NCI-H2196 (cell line): Measurements from ENCODE around the gene DDX6.
"Not testable (repeated sequence)": the region's sequence is repeated elsewhere in the genome, so short reads cannot be mapped to it uniquely, and the experiment has no call there.

Source experiments
- DNase-seq: peaks from one replicate; lab custom pipeline; 2025; ENCODE audit not compliant: unreplicated experiment; lab: John Stamatoyannopoulos, UW

The DDX6 gene

GRCh38 chr11:118791961-118792569, 1.1 kb upstream of the DDX6 start:
- no peak for DNase-seq

GRCh38 chr11:118790357-118791110, 430 bp downstream of the DDX6 start:
- DNase-seq: peak; percentile 34

GRCh38 chr11:118789501-118790356, 1.2 kb downstream of the DDX6 start:
- DNase-seq: peak; percentile 14

GRCh38 chr11:118786657-118787056, 4.3 kb downstream of the DDX6 start:
- no peak for DNase-seq

- DNase-seq: no peak
Observed at GRCh38 chr11:118785362-118785761, 5.6 kb downstream of the DDX6 start.

- DNase-seq: no peak
Observed at GRCh38 chr11:118783724-118784495, 7.1 kb downstream of the DDX6 start.

GRCh38 chr11:118783324-118783723, 7.6 kb downstream of the DDX6 start:
- DNase-seq: not testable (repeated sequence)

GRCh38 chr11:118778898-118779297, 12.1 kb downstream of the DDX6 start:
- DNase-seq: no peak

GRCh38 chr11:118774032-118774431, 16.9 kb downstream of the DDX6 start:
- DNase-seq: no peak

GRCh38 chr11:118771547-118772288, 19.2 kb downstream of the DDX6 start:
- DNase-seq: no peak

GRCh38 chr11:118768690-118769089, 22.3 kb downstream of the DDX6 start:
- DNase-seq: no peak

- DNase-seq: no peak
Observed at GRCh38 chr11:118766035-118766434, 24.9 kb downstream of the DDX6 start.

- DNase-seq: not testable (repeated sequence)
Observed at GRCh38 chr11:118765095-118765691, 25.8 kb downstream of the DDX6 start.

- DNase-seq: no peak
Observed at GRCh38 chr11:118763041-118763440, 27.9 kb downstream of the DDX6 start.

- DNase-seq: not testable (repeated sequence)
Observed at GRCh38 chr11:118761981-118762380, 29.0 kb downstream of the DDX6 start.

- DNase-seq: no peak
Observed at GRCh38 chr11:118757876-118758399, 33.0 kb downstream of the DDX6 start.

GRCh38 chr11:118752654-118753053, 38.3 kb downstream of the DDX6 start:
- no peak for DNase-seq

GRCh38 chr11:118749429-118749828, 41.5 kb downstream of the DDX6 start:
- DNase-seq: no peak

- no peak for DNase-seq
Observed at GRCh38 chr11:118748056-118748455, 42.9 kb downstream of the DDX6 start.
